A549 (cell line): ENCODE results near the gene CNOT1. TPM values are rescaled to one million over a fixed set of nuclear protein-coding genes. Genes with fewer than 3 reads are reported as not detected.
A peak's percentile ranks its signal among the peaks of the same experiment; 100 is the strongest.
"Not testable (repeated sequence)": the region's sequence is repeated elsewhere in the genome, so short reads cannot be mapped to it uniquely, and the experiment has no call there.

Experiments
- ATAC-seq, 2 experiments: fragments of 200-7000 bp in 1 of 2; fragments of >200 bp in 1 of 2; cut with Nextera tagmentation in 1 of 2; cut with Tn5 transposase in 1 of 2; 3 replicates each; pipeline versions ENCODE4 v1.8.0 to v1.9.1; 2018 to 2020; ENCODE audit warnings: mild to moderate bottlenecking in 1 of 2, moderate library complexity in 1 of 2
- CTCF ChIA-PET: fragments of 300-600 bp; sonication (Branson Sonifier 250); formaldehyde crosslinking; extraction: SDS; loops from one replicate; lab custom pipeline; 2021; ENCODE audit warnings: antibody characterized with exemption, inconsistent platforms; lab: Yijun Ruan, JAX
- POLR2A ChIA-PET: fragments of 350-600 bp; formaldehyde crosslinking; extraction: SDS; loops from one replicate; lab custom pipeline; 2021; ENCODE audit warnings: antibody characterized with exemption, inconsistent platforms; lab: Yijun Ruan, JAX
- DNase-seq, 2 experiments: peaks; one replicate each; pipeline versions ENCODE4 v3.0.0 to v3.0.0-alpha.2; 2011 to 2016; ENCODE audit warnings: low read depth in 1 of 2, low spot score in 1 of 2
- FAIRE-seq: peaks from 2 replicates; lab custom pipeline; 2011; peaks lifted over from hg19 to GRCh38; lab: Jason Lieb, UNC
- H3K27ac ChIP-seq, 2 experiments: fragments of >200 bp; sonication (Bioruptor Twin); formaldehyde crosslinking; 3 replicates each; pipeline ENCODE4 v1.5.1; 2016 to 2017
- H3K4me1 ChIP-seq: fragments of >200 bp; sonication (Bioruptor Twin); formaldehyde crosslinking; 3 replicates; pipeline ENCODE4 v1.6.1; 2016
- H3K4me2 ChIP-seq: fragments of >200 bp; sonication (Bioruptor Twin); formaldehyde crosslinking; 3 replicates; pipeline ENCODE4 v1.6.1; 2016
- H3K4me3 ChIP-seq: fragments of >200 bp; sonication (Bioruptor Twin); formaldehyde crosslinking; 3 replicates; pipeline ENCODE4 v1.5.1; 2016
- H3K9me3 ChIP-seq: fragments of >200 bp; sonication (Bioruptor Twin); formaldehyde crosslinking; 3 replicates; pipeline ENCODE4 v1.6.1; 2016
- CEBPB ChIP-seq, 2 experiments: fragments of >200 bp in 1 of 2; sonication (Bioruptor Twin) in 1 of 2; formaldehyde crosslinking in 1 of 2; IDR thresholded peaks; 2 replicates each; pipeline ENCODE4 v1.6.1; 2012 to 2016
- CTCF ChIP-seq: fragments of >200 bp; sonication (Bioruptor Twin); formaldehyde crosslinking; IDR thresholded peaks from 3 replicates; pipeline ENCODE4 v1.5.1; 2016
- ELK1 ChIP-seq: fragments of 150-350 bp; IDR thresholded peaks from 2 replicates; pipeline ENCODE4 v1.6.1; 2014; ENCODE audit warnings: low read depth, mild to moderate bottlenecking, low read length
- FOSB ChIP-seq: fragments of 250-450 bp; sonication (Bioruptor Pico); IDR thresholded peaks from 2 replicates; pipeline ENCODE4 v1.5.0; 2020; ENCODE audit warnings: mild to moderate bottlenecking, moderate library complexity
- FOSL2 ChIP-seq, 2 experiments: fragments of 450-650 bp in 1 of 2; fragments of >200 bp in 1 of 2; sonication (Bioruptor Twin) in 1 of 2; formaldehyde crosslinking; IDR thresholded peaks; 2 replicates each; pipeline versions ENCODE4 v1.5.0 to v1.6.1; 2016 to 2020; ENCODE audit warnings: mild to moderate bottlenecking in 1 of 2, moderate library complexity in 1 of 2
- HDAC2 ChIP-seq: fragments of 200-600 bp; sonication (generic); IDR thresholded peaks from 2 replicates; pipeline ENCODE4 v1.6.1; 2016
- HES2 ChIP-seq: fragments of >200 bp; sonication (Bioruptor Twin); formaldehyde crosslinking; IDR thresholded peaks from 2 replicates; pipeline ENCODE4 v1.6.1; 2016
- MAX ChIP-seq: IDR thresholded peaks from 2 replicates; pipeline ENCODE4 v1.6.1; 2012
- RAD21 ChIP-seq, 2 experiments: fragments of >200 bp in 1 of 2; sonication (Bioruptor Twin) in 1 of 2; formaldehyde crosslinking in 1 of 2; IDR thresholded peaks in 1 of 2; conservative IDR thresholded peaks in 1 of 2; 2 replicates in 1 of 2; 3 replicates in 1 of 2; pipeline ENCODE4 v1.6.1; 2012 to 2018; ENCODE audit warnings: inconsistent platforms in 1 of 2
- REST ChIP-seq: fragments of 200-600 bp; sonication (generic); IDR thresholded peaks from 2 replicates; pipeline ENCODE4 v1.6.1; 2016; ENCODE audit warnings: antibody characterized with exemption, mild to moderate bottlenecking, moderate library complexity
- RNF2 ChIP-seq: fragments of 200-600 bp; sonication (generic); IDR thresholded peaks from 2 replicates; pipeline ENCODE4 v1.6.1; 2016; ENCODE audit warnings: low read depth, mild to moderate bottlenecking, antibody characterized with exemption, moderate library complexity, borderline replicate concordance
- SMC3 ChIP-seq: fragments of >200 bp; sonication (Bioruptor Twin); formaldehyde crosslinking; IDR thresholded peaks from 3 replicates; pipeline ENCODE4 v1.6.1; 2018; ENCODE audit warnings: inconsistent platforms
- TFCP2L1 ChIP-seq: fragments of 250-450 bp; sonication (Bioruptor Pico); IDR thresholded peaks from 2 replicates; pipeline ENCODE4 v1.5.0; 2021; ENCODE audit warnings: mild to moderate bottlenecking
- ZC3H11A ChIP-seq: fragments of 450-650 bp; IDR thresholded peaks from 2 replicates; pipeline ENCODE4 v1.6.1; 2014; ENCODE audit warnings: antibody characterized with exemption, mild to moderate bottlenecking
- WGBS: methylation state at CpG from one replicate; pipeline ENCODE4 v1.1.6; 2017; ENCODE audit errors: missing lambda C conversion rate; 5-methylcytosine and 5-hydroxymethylcytosine counted together
- polyA plus RNA-seq, 4 experiments: library from polyadenylated mRNA; depleted of rRNA in 3 of 4; stranded (reverse); fragments of >200 nt; fragmentation: RNase III in 1 of 4; extraction: RNeasy Plus Mini Kit Qiagen cat#74134 plus additional on column Dnase treatment in 1 of 4; gene quantifications; 2 replicates in 3 of 4; 3 replicates in 1 of 4; pipeline ENCODE4 v1.2.3, GENCODE V29; 2011 to 2017

The CNOT1 gene
- polyA plus RNA-seq, 2 of the 4 experiments (the other 2 are of a cell fraction), result 119 to 226 TPM

- 44% methylated on average over 8 of the region's 8 CpGs for WGBS
- no peaks in the 10 kb centered on the region for H3K9me3 ChIP-seq
- no peak overlapping the region for H3K4me3 ChIP-seq
- no peak overlapping the region for H3K4me2 ChIP-seq
- no peak for FAIRE-seq
- 0 out of 2 replicates have a peak, but pooled peaks have one; percentile 24 for TF ChIP-seq MAX
- no peak for TF ChIP-seq RNF2
- TF ChIP-seq SMC3, result peak; percentile 40; the same call in 1 of the 3 replicates
- TF ChIP-seq CTCF, result peak; percentile 60
- TF ChIP-seq FOSL2 (IDR thresholded peaks at IDR 0.05), result no peak
- TF ChIP-seq FOSL2 (CRISPR knock-in tag; IDR thresholded peaks at IDR 0.05), result peak; percentile 57
- TF ChIP-seq ELK1, result no peak
- TF ChIP-seq RAD21 (conservative IDR thresholded peaks at IDR 0.05 in 1 of 2, IDR thresholded peaks at IDR 0.05 in 1 of 2), result peak; percentile 69 to 84
- peak; percentile 98 to 99 for ATAC-seq
- peak overlapping the region in 1 of 2 experiments; percentile 39; a peak in 1 of 6 replicates for H3K27ac ChIP-seq
- peak; percentile 66 to 74 for DNase-seq
- peaks cover 3% of the 10 kb centered on the region; the same call in 1 of the 3 replicates for H3K4me1 ChIP-seq
- POLR2A ChIA-PET, result no interaction called here
- CTCF ChIA-PET, result interaction anchor here (0.6 to 1.2 kb wide), 10 partner anchors 13 to 149 kb away, joined by 3 to 7 read pairs (median 3); no protein-coding TSS in a partner anchor
These were observed 8.8 kb upstream of the CNOT1 start for GRCh38 chr16:58638148-58639036.

GRCh38 chr16:58637021-58637420, 7.4 kb upstream of the CNOT1 start:
- H3K4me1 ChIP-seq, FAIRE-seq, ATAC-seq, DNase-seq, H3K9me3 ChIP-seq, POLR2A ChIA-PET, H3K4me3 ChIP-seq, H3K4me2 ChIP-seq, H3K27ac ChIP-seq: not testable (repeated sequence)
- WGBS, result 94% methylated on average over 6 of the region's 6 CpGs
- CTCF ChIA-PET, result interaction anchor here (0.6 to 1.6 kb wide), 6 partner anchors 15 to 300 kb away, joined by 3 to 7 read pairs (median 4); no protein-coding TSS in a partner anchor
- TF ChIP-seq ZC3H11A, result peak; percentile 89

- WGBS, result 91% methylated on average over 4 of the region's 4 CpGs
- ATAC-seq, result no peak
- no peak for DNase-seq
- FAIRE-seq, result no peak
- Histone ChIP-seq H3K9me3 (no peaks in the 10 kb centered on the region), H3K4me2 (no peak overlapping the region), H3K4me3 (no peak overlapping the region), H3K27ac (no peak overlapping the region), H3K4me1 (peaks cover 3% of the 10 kb centered on the region; the same call in 1 of the 3 replicates)
- ChIA-PET POLR2A (no interaction called here), CTCF (interaction anchor here (1.2 to 1.6 kb wide), 2 partner anchors 124 to 300 kb away, joined by 4 to 6 read pairs; no protein-coding TSS in a partner anchor)
- TF ChIP-seq HDAC2 (no peak), RAD21 (conservative IDR thresholded peaks at IDR 0.05 in 1 of 2, IDR thresholded peaks at IDR 0.05 in 1 of 2) (no peak), CTCF (no peak), TFCP2L1 (CRISPR knock-in tag) (no peak), RNF2 (no peak), HES2 (no peak), CEBPB (IDR thresholded peaks at IDR 0.05) (no peak), ELK1 (no peak), REST (no peak), FOSB (CRISPR knock-in tag) (no peak)
These were observed 6.8 kb upstream of the CNOT1 start for GRCh38 chr16:58636466-58636865.
